NCI-H2171 treated with DMSO at 0.1 percent for 48 hours (cell line): ENCODE results near the gene NKAIN2.
"Not testable (repeated sequence)": the region's sequence is repeated elsewhere in the genome, so short reads cannot be mapped to it uniquely, and the experiment has no call there.

Experiments used
- DNase-seq: peaks from one replicate; lab custom pipeline; 2025; lab: John Stamatoyannopoulos, UW

The NKAIN2 gene

GRCh38 chr6:124203812-124204167 is 400.1 kb downstream of the NKAIN2 start:
- DNase-seq = no peak

GRCh38 chr6:124205921-124206320 is 402.3 kb downstream of the NKAIN2 start:
- DNase-seq = no peak

GRCh38 chr6:124223611-124224345 is 420.1 kb downstream of the NKAIN2 start:
- DNase-seq = no peak

- DNase-seq = no peak
Measured at GRCh38 chr6:124226396-124226795, 422.7 kb downstream of the NKAIN2 start.

- no peak for DNase-seq
Measured at GRCh38 chr6:124233221-124233620, 429.6 kb downstream of the NKAIN2 start.

GRCh38 chr6:124234801-124235200 is 431.1 kb downstream of the NKAIN2 start:
- DNase-seq = peak; percentile 61

- DNase-seq = no peak
Measured at GRCh38 chr6:124237911-124238310, 434.2 kb downstream of the NKAIN2 start.

GRCh38 chr6:124238408-124238807 is 434.7 kb downstream of the NKAIN2 start:
- not testable (repeated sequence) for DNase-seq

- no peak for DNase-seq
Measured at GRCh38 chr6:124254941-124255685, 451.4 kb downstream of the NKAIN2 start.

- DNase-seq = peak; percentile 93
Measured at GRCh38 chr6:124260337-124260736, 456.7 kb downstream of the NKAIN2 start.

GRCh38 chr6:124269733-124270132 is 466.1 kb downstream of the NKAIN2 start:
- DNase-seq = no peak

GRCh38 chr6:124273701-124274100 is 470.0 kb downstream of the NKAIN2 start:
- no peak for DNase-seq

- no peak for DNase-seq
Measured at GRCh38 chr6:124282541-124282940, 478.9 kb downstream of the NKAIN2 start.

- DNase-seq = no peak
Measured at GRCh38 chr6:124283486-124283885, 479.8 kb downstream of the NKAIN2 start.

- no peak for DNase-seq
Measured at GRCh38 chr6:124285146-124285545, 481.5 kb downstream of the NKAIN2 start.

GRCh38 chr6:124294574-124295200 is 491.0 kb downstream of the NKAIN2 start:
- DNase-seq = no peak

- no peak for DNase-seq
Measured at GRCh38 chr6:124297507-124297906, 493.8 kb downstream of the NKAIN2 start.

- DNase-seq = no peak
Measured at GRCh38 chr6:124298730-124299129, 495.1 kb downstream of the NKAIN2 start.

GRCh38 chr6:124300907-124301306 is 497.2 kb downstream of the NKAIN2 start:
- DNase-seq = not testable (repeated sequence)

- no peak for DNase-seq
Measured at GRCh38 chr6:124303971-124304370, 500.3 kb downstream of the NKAIN2 start.

GRCh38 chr6:124310139-124310538 is 506.5 kb downstream of the NKAIN2 start:
- DNase-seq = no peak

GRCh38 chr6:124319410-124319809 is 515.7 kb downstream of the NKAIN2 start:
- no peak for DNase-seq

GRCh38 chr6:124324237-124324636 is 520.6 kb downstream of the NKAIN2 start:
- no peak for DNase-seq
